ENCODE measurements around the gene MIA. TPM values are rescaled to one million over a fixed set of nuclear protein-coding genes. Genes with fewer than 3 reads are reported as not detected.

Gene MIA
- total RNA-seq: under 1 TPM in 1 of 2 donors, not detected in 1; 0.42 TPM
- polyA plus RNA-seq: under 1 TPM in 1 of 2 donors, not detected in 1; 0.44 TPM

DNA sequence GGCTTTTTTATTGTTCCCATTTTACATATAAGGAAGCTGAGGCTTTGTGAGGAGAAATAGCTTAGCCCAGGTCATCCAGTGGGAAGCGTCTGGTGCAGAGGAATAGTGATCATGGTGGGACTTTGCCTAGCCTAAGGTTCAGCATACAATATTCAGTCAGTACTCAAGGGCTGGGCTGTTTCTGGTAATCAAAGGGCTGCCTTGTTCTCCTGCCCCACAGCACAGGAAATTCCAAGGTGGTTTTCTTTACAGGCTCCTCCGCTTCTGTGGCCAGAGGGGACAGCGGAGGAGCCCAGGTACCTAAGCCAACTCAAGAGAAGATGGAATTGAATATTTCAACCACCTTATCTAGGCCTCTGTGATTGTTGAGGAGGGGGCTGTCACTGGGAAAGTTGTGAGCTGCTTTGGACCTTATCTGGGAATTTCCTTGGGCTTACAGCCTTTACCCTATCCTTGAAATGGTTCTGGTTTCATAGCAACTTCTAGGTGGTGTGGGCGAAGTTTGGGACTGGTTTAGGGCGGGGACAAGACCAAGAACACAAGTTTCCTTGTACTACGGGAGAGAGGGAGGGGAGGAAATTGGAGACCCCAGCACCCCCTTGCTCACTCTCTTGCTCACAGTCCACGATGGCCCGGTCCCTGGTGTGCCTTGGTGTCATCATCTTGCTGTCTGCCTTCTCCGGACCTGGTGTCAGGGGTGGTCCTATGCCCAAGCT is at the start of gene MIA:
TSS of gene MIA (plus strand) at position 606 of the 716 bp plus-strand sequence. CDS start at position 628, 22 bp downstream.
- DNase-seq (ENCODE audit: low spot score): no peak
- peaks cover 0 to 3% (median 0%) of the 10 kb centered on the region in 4 donors for H3K36me3 ChIP-seq (ENCODE audit: control insufficient read depth in 4 of 4, insufficient read depth in 3 of 4, low read depth in 1 of 4, low read length in 3 of 4)
- H3K4me3 ChIP-seq (ENCODE audit: low read depth in 1 of 3, low read length in 3 of 3): no peak within 1 kb of the TSS
- peaks cover 0 to 19% (median 13%) of the 10 kb centered on the region in 4 donors for H3K4me1 ChIP-seq (ENCODE audit: control insufficient read depth in 4 of 4, insufficient read depth in 4 of 4, low read length in 3 of 4)
- H3K27me3 ChIP-seq (ENCODE audit: control insufficient read depth in 4 of 4, insufficient read depth in 4 of 4, low read length in 3 of 4): no peaks in the 10 kb centered on the region
- no peak within 1 kb of the TSS for H3K9ac ChIP-seq (ENCODE audit: low read depth in 1 of 2, low read length in 2 of 2)
- WGBS: 92% methylated on average over 9 of the region's 9 CpGs
- TF ChIP-seq, protein P1, sequence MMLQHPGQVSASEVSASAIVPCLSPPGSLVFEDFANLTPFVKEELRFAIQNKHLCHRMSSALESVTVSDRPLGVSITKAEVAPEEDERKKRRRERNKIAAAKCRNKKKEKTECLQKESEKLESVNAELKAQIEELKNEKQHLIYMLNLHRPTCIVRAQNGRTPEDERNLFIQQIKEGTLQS (IDR thresholded peaks at IDR 0.05): no peak
- TF ChIP-seq TAF1 (conservative IDR thresholded peaks at IDR 0.05) (no peak), RXRA (IDR thresholded peaks at IDR 0.05) (no peak), NR2F2 (IDR thresholded peaks at IDR 0.05) (no peak), HNF4G (IDR thresholded peaks at IDR 0.05) (no peak)
- TF ChIP-seq, protein P2, sequence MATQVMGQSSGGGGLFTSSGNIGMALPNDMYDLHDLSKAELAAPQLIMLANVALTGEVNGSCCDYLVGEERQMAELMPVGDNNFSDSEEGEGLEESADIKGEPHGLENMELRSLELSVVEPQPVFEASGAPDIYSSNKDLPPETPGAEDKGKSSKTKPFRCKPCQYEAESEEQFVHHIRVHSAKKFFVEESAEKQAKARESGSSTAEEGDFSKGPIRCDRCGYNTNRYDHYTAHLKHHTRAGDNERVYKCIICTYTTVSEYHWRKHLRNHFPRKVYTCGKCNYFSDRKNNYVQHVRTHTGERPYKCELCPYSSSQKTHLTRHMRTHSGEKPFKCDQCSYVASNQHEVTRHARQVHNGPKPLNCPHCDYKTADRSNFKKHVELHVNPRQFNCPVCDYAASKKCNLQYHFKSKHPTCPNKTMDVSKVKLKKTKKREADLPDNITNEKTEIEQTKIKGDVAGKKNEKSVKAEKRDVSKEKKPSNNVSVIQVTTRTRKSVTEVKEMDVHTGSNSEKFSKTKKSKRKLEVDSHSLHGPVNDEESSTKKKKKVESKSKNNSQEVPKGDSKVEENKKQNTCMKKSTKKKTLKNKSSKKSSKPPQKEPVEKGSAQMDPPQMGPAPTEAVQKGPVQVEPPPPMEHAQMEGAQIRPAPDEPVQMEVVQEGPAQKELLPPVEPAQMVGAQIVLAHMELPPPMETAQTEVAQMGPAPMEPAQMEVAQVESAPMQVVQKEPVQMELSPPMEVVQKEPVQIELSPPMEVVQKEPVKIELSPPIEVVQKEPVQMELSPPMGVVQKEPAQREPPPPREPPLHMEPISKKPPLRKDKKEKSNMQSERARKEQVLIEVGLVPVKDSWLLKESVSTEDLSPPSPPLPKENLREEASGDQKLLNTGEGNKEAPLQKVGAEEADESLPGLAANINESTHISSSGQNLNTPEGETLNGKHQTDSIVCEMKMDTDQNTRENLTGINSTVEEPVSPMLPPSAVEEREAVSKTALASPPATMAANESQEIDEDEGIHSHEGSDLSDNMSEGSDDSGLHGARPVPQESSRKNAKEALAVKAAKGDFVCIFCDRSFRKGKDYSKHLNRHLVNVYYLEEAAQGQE (IDR thresholded peaks at IDR 0.05): no peak
- no peak within 1 kb of the TSS for H3K27ac ChIP-seq (ENCODE audit: low read depth in 1 of 2, low read length in 2 of 2)
- H3K9me3 ChIP-seq (ENCODE audit: control insufficient read depth in 4 of 4, low read length in 3 of 4): no peaks in the 10 kb centered on the region

DNA sequence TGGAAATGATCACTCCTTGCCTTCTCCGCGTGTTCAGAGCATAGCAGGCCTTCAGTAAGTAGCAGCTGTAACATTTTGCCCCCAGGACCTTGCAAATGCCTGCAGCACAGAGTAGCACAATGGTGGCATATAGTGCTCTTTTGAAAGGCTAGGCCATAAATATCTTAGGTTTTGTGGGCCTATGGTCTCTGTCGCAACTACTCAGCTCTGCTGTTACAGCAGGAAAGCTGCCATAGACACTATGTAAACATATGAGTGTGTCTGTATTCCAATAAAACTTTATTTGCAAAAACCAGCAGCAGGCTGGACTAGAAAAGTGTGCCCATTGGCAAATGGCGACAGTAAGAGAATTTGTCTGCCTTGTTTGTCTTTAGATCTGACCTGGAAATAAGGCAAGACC is 49.0 kb upstream of the MIA start:
- H3K4me3 ChIP-seq (ENCODE audit: low read depth in 1 of 3, low read length in 3 of 3): no peak overlapping the region
- TF ChIP-seq RAD21 (IDR thresholded peaks at IDR 0.05): no peak
- TF ChIP-seq JUND (IDR thresholded peaks at IDR 0.05): no peak
- TF ChIP-seq SP1 (IDR thresholded peaks at IDR 0.05): no peak
- TF ChIP-seq TAF1 (conservative IDR thresholded peaks at IDR 0.05): no peak
- TF ChIP-seq, protein P3, sequence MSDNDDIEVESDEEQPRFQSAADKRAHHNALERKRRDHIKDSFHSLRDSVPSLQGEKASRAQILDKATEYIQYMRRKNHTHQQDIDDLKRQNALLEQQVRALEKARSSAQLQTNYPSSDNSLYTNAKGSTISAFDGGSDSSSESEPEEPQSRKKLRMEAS (IDR thresholded peaks at IDR 0.05): no peak
- TF ChIP-seq FOXA1 (IDR thresholded peaks at IDR 0.05): no peak
- no peak for TF ChIP-seq EGR1 (IDR thresholded peaks at IDR 0.05; ENCODE audit: low read depth in 2 of 2)
- TF ChIP-seq HNF4A (conservative IDR thresholded peaks at IDR 0.05): no peak
- TF ChIP-seq, protein P1 (IDR thresholded peaks at IDR 0.05): no peak
- no peak for TF ChIP-seq GABPA (IDR thresholded peaks at IDR 0.05 in 1 of 2, conservative IDR thresholded peaks at IDR 0.05 in 1 of 2)
- no peak for TF ChIP-seq FOXA2 (IDR thresholded peaks at IDR 0.05)
- TF ChIP-seq, protein P4, sequence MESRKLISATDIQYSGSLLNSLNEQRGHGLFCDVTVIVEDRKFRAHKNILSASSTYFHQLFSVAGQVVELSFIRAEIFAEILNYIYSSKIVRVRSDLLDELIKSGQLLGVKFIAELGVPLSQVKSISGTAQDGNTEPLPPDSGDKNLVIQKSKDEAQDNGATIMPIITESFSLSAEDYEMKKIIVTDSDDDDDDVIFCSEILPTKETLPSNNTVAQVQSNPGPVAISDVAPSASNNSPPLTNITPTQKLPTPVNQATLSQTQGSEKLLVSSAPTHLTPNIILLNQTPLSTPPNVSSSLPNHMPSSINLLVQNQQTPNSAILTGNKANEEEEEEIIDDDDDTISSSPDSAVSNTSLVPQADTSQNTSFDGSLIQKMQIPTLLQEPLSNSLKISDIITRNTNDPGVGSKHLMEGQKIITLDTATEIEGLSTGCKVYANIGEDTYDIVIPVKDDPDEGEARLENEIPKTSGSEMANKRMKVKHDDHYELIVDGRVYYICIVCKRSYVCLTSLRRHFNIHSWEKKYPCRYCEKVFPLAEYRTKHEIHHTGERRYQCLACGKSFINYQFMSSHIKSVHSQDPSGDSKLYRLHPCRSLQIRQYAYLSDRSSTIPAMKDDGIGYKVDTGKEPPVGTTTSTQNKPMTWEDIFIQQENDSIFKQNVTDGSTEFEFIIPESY (IDR thresholded peaks at IDR 0.05): no peak
- TF ChIP-seq, protein P5, sequence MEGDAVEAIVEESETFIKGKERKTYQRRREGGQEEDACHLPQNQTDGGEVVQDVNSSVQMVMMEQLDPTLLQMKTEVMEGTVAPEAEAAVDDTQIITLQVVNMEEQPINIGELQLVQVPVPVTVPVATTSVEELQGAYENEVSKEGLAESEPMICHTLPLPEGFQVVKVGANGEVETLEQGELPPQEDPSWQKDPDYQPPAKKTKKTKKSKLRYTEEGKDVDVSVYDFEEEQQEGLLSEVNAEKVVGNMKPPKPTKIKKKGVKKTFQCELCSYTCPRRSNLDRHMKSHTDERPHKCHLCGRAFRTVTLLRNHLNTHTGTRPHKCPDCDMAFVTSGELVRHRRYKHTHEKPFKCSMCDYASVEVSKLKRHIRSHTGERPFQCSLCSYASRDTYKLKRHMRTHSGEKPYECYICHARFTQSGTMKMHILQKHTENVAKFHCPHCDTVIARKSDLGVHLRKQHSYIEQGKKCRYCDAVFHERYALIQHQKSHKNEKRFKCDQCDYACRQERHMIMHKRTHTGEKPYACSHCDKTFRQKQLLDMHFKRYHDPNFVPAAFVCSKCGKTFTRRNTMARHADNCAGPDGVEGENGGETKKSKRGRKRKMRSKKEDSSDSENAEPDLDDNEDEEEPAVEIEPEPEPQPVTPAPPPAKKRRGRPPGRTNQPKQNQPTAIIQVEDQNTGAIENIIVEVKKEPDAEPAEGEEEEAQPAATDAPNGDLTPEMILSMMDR (IDR thresholded peaks at IDR 0.05; ENCODE audit: low read depth, low read length, missing input control): no peak
- TF ChIP-seq, protein P2 (IDR thresholded peaks at IDR 0.05): no peak
- no peak for TF ChIP-seq YY1 (IDR thresholded peaks at IDR 0.05)
- TF ChIP-seq NR2F2 (IDR thresholded peaks at IDR 0.05): no peak
- no peaks in the 10 kb centered on the region for H3K9me3 ChIP-seq (ENCODE audit: control insufficient read depth in 4 of 4, low read length in 3 of 4)
- H3K9ac ChIP-seq (ENCODE audit: low read depth in 1 of 2, low read length in 2 of 2): no peak overlapping the region
- DNase-seq (ENCODE audit: low spot score): no peak
- H3K27ac ChIP-seq (ENCODE audit: low read depth in 1 of 2, low read length in 2 of 2): no peak overlapping the region
- H3K36me3 ChIP-seq (ENCODE audit: control insufficient read depth in 4 of 4, insufficient read depth in 3 of 4, low read depth in 1 of 4, low read length in 3 of 4): peaks cover 15 to 53% (median 41%) of the 10 kb centered on the region in 4 donors
- WGBS: 97% methylated on average over 4 of the region's 4 CpGs
- H3K4me1 ChIP-seq (ENCODE audit: control insufficient read depth in 4 of 4, insufficient read depth in 4 of 4, low read length in 3 of 4): no peaks in the 10 kb centered on the region
- no peaks in the 10 kb centered on the region for H3K27me3 ChIP-seq (ENCODE audit: control insufficient read depth in 4 of 4, insufficient read depth in 4 of 4, low read length in 3 of 4)
